VCaP (cell line): ENCODE results near the gene CTU2.

Experiments
- H3K27ac ChIP-seq: fragments of 450-650 bp; 2 replicates; pipeline ENCODE4 v1.5.1; 2017
- TF ChIP-seq, protein P1 (sequence below): fragments of 450-650 bp; conservative IDR thresholded peaks from 2 replicates; pipeline ENCODE4 v1.5.1; 2017; ENCODE audit warnings: mild to moderate bottlenecking, moderate library complexity

Gene CTU2

DNA sequence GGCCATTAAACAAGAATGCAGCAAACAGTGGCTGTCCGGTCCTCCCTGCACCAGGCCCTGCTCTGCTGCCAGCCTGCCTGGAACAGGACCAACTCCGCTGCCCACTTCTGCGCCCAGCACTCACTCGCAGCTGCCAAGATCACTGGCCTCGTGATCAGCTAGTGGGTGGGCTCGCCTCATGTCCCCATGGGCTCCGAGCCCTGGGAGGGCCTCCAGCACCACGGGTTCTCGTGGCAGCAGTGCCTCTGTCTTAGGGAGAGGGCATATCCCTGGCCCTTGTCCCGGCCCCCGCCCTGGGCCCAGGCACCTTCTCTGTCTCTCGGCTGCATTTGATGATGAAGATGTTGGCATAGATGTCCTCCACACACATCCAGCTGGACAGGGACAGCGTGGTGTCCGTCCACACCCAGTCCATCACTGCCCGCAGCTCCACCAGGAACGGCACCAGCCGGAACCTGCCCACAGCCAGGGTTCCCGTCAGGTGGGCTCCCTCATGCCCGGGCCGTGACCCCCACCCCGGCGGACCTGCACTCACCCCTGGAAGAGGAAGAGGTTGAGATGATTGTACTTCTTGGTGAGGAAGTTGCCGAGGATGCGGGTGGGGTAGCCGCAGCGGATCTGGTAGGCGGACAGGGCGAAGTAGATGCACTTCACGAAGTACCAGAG, 13.1 kb downstream of the CTU2 start:
- TF ChIP-seq, protein P1, sequence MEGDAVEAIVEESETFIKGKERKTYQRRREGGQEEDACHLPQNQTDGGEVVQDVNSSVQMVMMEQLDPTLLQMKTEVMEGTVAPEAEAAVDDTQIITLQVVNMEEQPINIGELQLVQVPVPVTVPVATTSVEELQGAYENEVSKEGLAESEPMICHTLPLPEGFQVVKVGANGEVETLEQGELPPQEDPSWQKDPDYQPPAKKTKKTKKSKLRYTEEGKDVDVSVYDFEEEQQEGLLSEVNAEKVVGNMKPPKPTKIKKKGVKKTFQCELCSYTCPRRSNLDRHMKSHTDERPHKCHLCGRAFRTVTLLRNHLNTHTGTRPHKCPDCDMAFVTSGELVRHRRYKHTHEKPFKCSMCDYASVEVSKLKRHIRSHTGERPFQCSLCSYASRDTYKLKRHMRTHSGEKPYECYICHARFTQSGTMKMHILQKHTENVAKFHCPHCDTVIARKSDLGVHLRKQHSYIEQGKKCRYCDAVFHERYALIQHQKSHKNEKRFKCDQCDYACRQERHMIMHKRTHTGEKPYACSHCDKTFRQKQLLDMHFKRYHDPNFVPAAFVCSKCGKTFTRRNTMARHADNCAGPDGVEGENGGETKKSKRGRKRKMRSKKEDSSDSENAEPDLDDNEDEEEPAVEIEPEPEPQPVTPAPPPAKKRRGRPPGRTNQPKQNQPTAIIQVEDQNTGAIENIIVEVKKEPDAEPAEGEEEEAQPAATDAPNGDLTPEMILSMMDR = no peak
- no peak overlapping the region for H3K27ac ChIP-seq

DNA sequence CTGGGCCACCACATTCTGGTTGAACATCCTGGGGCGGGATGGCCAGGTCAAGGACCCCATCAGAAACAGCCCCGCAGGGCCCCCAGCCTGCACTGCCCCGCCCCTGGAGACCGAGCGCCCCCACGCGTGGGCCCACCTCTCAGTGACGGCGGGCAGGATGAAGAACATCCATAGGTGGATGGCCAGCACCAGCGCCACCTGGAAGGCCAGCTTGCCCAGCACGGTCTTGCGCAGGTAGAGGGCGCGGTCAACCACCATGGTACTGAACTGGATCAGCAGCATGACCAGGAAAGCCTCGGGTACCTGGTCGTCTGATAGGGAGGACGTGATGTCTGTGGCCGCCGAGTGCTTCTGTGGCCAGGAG, 13.6 kb downstream of the CTU2 start:
- H3K27ac ChIP-seq = no peak overlapping the region
- TF ChIP-seq, protein P1 = no peak

DNA sequence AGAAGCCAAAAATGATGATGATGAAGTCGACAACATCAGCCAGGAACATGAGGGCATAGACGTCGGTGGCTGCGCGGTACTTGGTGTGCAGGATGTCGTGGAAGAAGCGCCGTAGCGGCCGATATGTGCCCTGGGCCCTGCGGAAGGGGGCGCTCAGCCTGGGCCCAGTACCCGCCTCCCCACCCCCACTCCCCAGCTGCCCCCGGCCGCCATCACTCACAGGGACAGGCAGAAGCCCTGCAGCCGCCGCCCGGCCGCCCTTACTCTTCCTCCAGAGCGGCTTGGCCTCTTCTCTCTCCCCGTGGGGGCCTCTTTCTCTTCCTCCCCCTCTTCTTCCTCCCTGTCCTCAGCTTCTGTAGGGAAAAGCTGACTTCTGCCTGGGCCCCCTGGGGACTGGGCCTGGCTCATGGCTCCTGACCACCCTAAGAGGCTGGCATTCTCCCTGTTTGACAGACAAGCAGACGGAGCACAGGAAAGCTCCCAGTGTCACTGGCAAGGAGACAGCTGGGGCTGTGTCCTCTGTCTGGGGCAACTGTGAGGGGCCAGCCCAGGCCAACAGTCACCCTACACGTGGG, 14.2 kb downstream of the CTU2 start:
- TF ChIP-seq, protein P1 = no peak
- H3K27ac ChIP-seq = no peak overlapping the region

DNA sequence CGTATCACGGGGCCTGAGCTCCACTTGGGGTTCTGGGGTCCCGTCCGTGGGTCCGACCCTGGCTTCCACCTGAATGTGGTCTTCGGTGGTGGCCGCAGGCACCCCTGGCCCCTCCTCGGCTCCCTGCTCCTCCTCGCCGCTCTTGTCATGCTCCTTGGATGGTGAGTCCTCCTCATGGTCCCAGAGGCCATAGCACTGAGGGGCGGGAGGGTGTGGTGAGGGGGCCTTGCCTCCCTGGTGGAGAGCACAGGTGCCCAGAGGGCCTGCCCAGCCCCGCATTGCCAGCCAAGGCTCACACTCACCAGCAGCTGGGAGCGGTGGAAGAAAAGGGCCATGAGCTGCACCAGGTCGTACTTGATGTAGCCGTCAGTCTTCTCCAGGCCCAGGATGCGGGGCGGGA, 14.9 kb downstream of the CTU2 start:
- H3K27ac ChIP-seq = no peak overlapping the region
- TF ChIP-seq, protein P1 = no peak

DNA sequence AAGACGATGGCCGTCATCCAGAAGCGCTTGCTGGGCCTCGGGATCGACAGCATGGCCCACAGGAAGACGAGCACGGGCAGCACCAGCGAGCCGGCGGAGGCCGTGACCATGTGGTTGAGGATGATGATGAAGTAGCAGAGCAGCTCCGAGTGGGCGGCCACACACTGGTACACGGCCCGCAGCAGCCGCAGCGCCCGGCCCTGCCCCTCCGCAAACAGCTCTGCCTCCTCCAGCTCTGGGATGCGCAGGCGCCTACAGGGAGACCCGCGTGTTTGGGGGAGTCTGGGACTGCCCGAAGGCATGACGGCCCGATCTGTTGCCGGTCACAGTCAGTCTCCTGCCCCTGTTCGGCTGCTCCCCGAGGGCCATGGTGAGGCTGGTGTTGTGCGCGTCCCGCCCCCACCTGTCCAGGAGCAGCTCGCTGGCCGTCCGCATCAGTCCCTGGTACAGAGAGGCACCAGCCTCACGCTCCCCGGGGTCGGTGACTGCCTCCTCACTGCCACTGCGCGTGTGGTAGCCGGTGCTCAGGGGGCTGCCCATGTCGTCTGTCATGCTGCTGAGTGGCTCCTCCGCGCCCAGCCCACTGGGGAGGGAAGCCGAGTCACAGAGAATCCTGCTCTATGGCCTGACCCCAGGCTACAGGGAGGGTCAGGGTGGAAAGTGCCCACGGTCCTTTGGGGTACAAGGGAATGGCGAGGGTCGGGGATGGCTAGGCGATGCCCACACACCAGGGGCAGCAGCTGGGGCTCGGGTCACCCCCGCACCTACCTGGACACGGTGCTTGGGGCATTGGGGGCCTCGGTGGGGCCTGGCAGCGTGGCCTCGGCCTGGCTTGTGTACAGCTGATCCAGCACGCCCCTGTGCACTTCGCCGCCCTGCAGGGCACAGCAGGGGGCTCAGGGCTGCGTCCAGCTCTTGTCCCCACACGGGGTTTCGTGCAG, 15.8 kb downstream of the CTU2 start:
- TF ChIP-seq, protein P1 = no peak
- H3K27ac ChIP-seq = no peak overlapping the region

DNA sequence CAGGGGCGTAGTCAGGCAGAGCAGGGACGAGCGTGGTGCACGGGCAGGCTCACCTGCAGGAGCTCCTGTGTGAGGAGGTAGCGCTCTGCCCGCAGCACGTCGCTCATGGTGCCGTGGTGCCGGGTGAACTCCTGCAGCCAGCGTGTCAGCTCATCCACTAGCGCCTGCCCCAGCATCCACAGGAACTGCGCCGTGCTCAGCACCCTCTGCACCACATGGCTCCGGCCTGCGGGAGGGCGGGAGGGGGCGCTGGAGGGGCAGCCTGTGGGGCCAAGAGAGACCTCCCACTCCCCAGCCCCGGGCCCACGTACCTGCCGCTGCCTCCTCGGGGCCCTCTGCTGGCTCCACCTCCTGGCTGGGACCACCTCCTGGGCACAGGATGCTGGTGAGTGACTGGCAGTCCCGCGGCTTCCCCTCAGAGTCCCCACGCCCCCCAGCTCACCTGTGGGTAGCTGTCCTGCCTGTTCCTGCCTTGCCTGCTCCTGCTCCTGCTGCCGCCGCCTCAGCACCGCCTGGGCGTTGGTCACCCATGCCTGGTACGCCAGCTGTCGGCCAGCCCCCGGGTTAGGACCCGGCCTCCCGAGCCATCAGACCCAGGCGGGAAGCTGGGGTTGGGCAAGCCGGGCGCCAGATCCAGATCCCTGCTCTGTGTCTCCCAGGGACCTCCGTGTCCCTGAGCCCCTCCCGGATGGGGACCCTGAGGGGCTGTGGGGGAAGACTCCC, 16.6 kb downstream of the CTU2 start:
- TF ChIP-seq, protein P1 = no peak
- no peak overlapping the region for H3K27ac ChIP-seq

DNA sequence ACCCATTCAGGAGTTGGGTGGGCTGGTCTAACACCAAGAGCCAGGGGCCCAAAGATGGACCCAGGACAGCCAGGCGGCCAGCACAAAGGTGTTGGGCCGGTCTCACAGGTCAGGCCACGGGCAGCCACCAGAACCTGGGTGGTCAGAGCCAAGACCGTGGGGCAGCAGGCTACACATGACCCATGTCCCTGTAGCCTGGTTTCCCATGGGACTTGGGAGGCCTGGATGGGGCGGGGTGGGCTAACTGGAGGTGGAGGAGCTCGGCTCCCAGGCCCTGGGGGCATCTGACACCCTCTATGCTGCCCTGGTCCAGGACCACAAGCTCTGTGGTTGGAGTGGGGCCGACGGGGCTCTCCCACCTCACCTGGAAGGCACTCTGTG, 17.2 kb downstream of the CTU2 start:
- no peak overlapping the region for H3K27ac ChIP-seq
- TF ChIP-seq, protein P1 = no peak
